Loucy (cell line): ENCODE results near the gene CACFD1.

Source experiments
- EZH2phosphoT487 ChIP-seq: fragments of 200-600 bp; IDR thresholded peaks from 2 replicates; pipeline ENCODE4 v1.6.1; 2018; ENCODE audit warnings: antibody characterized with exemption, mild to moderate bottlenecking, moderate library complexity, borderline replicate concordance
- TF ChIP-seq, protein P1 (sequence below): fragments of 200-600 bp; sonication (generic); conservative IDR thresholded peaks from 2 replicates; pipeline ENCODE4 v1.5.1; 2014; ENCODE audit warnings: mild to moderate bottlenecking, antibody characterized with exemption, low read length

- TF ChIP-seq, protein P1, sequence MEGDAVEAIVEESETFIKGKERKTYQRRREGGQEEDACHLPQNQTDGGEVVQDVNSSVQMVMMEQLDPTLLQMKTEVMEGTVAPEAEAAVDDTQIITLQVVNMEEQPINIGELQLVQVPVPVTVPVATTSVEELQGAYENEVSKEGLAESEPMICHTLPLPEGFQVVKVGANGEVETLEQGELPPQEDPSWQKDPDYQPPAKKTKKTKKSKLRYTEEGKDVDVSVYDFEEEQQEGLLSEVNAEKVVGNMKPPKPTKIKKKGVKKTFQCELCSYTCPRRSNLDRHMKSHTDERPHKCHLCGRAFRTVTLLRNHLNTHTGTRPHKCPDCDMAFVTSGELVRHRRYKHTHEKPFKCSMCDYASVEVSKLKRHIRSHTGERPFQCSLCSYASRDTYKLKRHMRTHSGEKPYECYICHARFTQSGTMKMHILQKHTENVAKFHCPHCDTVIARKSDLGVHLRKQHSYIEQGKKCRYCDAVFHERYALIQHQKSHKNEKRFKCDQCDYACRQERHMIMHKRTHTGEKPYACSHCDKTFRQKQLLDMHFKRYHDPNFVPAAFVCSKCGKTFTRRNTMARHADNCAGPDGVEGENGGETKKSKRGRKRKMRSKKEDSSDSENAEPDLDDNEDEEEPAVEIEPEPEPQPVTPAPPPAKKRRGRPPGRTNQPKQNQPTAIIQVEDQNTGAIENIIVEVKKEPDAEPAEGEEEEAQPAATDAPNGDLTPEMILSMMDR: no peak
- TF ChIP-seq EZH2phosphoT487: no peak
Measured at GRCh38 chr9:133502112-133502511, 42.3 kb downstream of the CACFD1 start.
